Glutamatergic neuron (in vitro differentiated cells): ENCODE results near the gene FBXL17. TPM values are rescaled to one million over a fixed set of nuclear protein-coding genes. Genes with fewer than 3 reads are reported as not detected.

ENCODE experiments used
- DNase-seq: peaks from one replicate; pipeline ENCODE4 v3.0.0; 2022
- H3K27ac Mint-ChIP-seq: one replicate; pipeline ENCODE4 v1.8.0; 2020; ENCODE audit warnings: mild to moderate bottlenecking, mixed read lengths, inconsistent platforms; ENCODE audit not compliant: unreplicated experiment
- H3K27me3 Mint-ChIP-seq: one replicate; pipeline ENCODE4 v1.8.0; 2020; ENCODE audit warnings: mild to moderate bottlenecking, moderate library complexity, mixed read lengths, inconsistent platforms; ENCODE audit not compliant: unreplicated experiment
- H3K36me3 Mint-ChIP-seq: one replicate; pipeline ENCODE4 v1.8.0; 2020; ENCODE audit warnings: mild to moderate bottlenecking, mixed read lengths, inconsistent platforms; ENCODE audit not compliant: unreplicated experiment
- H3K4me1 Mint-ChIP-seq: one replicate; pipeline ENCODE4 v1.8.0; 2020; ENCODE audit warnings: mild to moderate bottlenecking, low read depth, mixed read lengths, inconsistent platforms; ENCODE audit not compliant: unreplicated experiment
- H3K4me3 Mint-ChIP-seq: one replicate; pipeline ENCODE4 v1.8.0; 2020; ENCODE audit warnings: mild to moderate bottlenecking, mixed read lengths, inconsistent platforms; ENCODE audit not compliant: unreplicated experiment
- H3K9me3 Mint-ChIP-seq: one replicate; pipeline ENCODE4 v1.8.0; 2020; ENCODE audit warnings: mild to moderate bottlenecking, moderate library complexity, mixed read lengths, inconsistent platforms; ENCODE audit not compliant: unreplicated experiment
- CTCF ChIP-seq: fragments of 200-600 bp; sonication (generic); IDR thresholded peaks from one replicate; pipeline ENCODE4 v1.5.0; 2021; ENCODE audit not compliant: partially characterized antibody, unreplicated experiment
- total RNA-seq: library from RNA; stranded (reverse); fragmentation: NEBNext Ultra II Directional; extraction: Animal tissue kit (Norgen Biotek cat#: 25700); gene quantifications from one replicate; pipeline ENCODE4 v1.2.1, GENCODE V29; 2021; ENCODE audit not compliant: unreplicated experiment

Gene FBXL17
- total RNA-seq, 1 donor from 2014 or later = 20.3 TPM

- H3K4me1 Mint-ChIP-seq = peaks cover 44% of the 10 kb centered on the region
- H3K9me3 Mint-ChIP-seq = peaks cover 12% of the 10 kb centered on the region
- TF ChIP-seq CTCF = no peak
- H3K27me3 Mint-ChIP-seq = peaks cover 6% of the 10 kb centered on the region
- no peaks in the 10 kb centered on the region for H3K36me3 Mint-ChIP-seq
- H3K27ac Mint-ChIP-seq = no peak overlapping the region
- no peak for DNase-seq
- no peak overlapping the region for H3K4me3 Mint-ChIP-seq
Measured at GRCh38 chr5:107871023-107871422, 510.9 kb downstream of the FBXL17 start.

GRCh38 chr5:107869438-107870115, 512.3 kb downstream of the FBXL17 start:
- TF ChIP-seq CTCF = no peak
- H3K27me3 Mint-ChIP-seq = peaks cover 7% of the 10 kb centered on the region
- peaks cover 12% of the 10 kb centered on the region for H3K9me3 Mint-ChIP-seq
- H3K4me1 Mint-ChIP-seq = peaks cover 38% of the 10 kb centered on the region
- DNase-seq = peak; percentile 36
- peak overlapping the region; percentile 26 for H3K4me3 Mint-ChIP-seq
- H3K36me3 Mint-ChIP-seq = no peaks in the 10 kb centered on the region
- peak overlapping the region; percentile 91 for H3K27ac Mint-ChIP-seq

GRCh38 chr5:107868650-107869409, 513.1 kb downstream of the FBXL17 start:
- DNase-seq = peak; percentile 23
- H3K9me3 Mint-ChIP-seq = peaks cover 12% of the 10 kb centered on the region
- no peak for TF ChIP-seq CTCF
- H3K4me1 Mint-ChIP-seq = peaks cover 34% of the 10 kb centered on the region
- H3K27ac Mint-ChIP-seq = peak overlapping the region; percentile 91
- no peaks in the 10 kb centered on the region for H3K36me3 Mint-ChIP-seq
- H3K27me3 Mint-ChIP-seq = peaks cover 8% of the 10 kb centered on the region
- peak overlapping the region; percentile 26 for H3K4me3 Mint-ChIP-seq

- Mint-ChIP-seq H3K9me3 (peaks cover 9% of the 10 kb centered on the region), H3K4me1 (peaks cover 25% of the 10 kb centered on the region), H3K27ac (no peak overlapping the region), H3K27me3 (peaks cover 10% of the 10 kb centered on the region), H3K4me3 (no peak overlapping the region), H3K36me3 (no peaks in the 10 kb centered on the region)
- no peak for TF ChIP-seq CTCF
- DNase-seq = no peak
Measured at GRCh38 chr5:107867266-107867665, 514.6 kb downstream of the FBXL17 start.

GRCh38 chr5:107864793-107865192, 517.1 kb downstream of the FBXL17 start:
- H3K27ac Mint-ChIP-seq = no peak overlapping the region
- no peak overlapping the region for H3K4me3 Mint-ChIP-seq
- no peak for TF ChIP-seq CTCF
- peaks cover 20% of the 10 kb centered on the region for H3K4me1 Mint-ChIP-seq
- DNase-seq = no peak
- H3K27me3 Mint-ChIP-seq = peaks cover 10% of the 10 kb centered on the region
- H3K36me3 Mint-ChIP-seq = no peaks in the 10 kb centered on the region
- peaks cover 7% of the 10 kb centered on the region for H3K9me3 Mint-ChIP-seq
